Right hindlimb (tissue), 1 donor: ENCODE results near the gene DRD4.
"Not testable (repeated sequence)": the region's sequence is repeated elsewhere in the genome, so short reads cannot be mapped to it uniquely, and the experiment has no call there.

Source experiments
- DNase-seq: peaks from one replicate; pipeline ENCODE4 v3.0.0-alpha.2; 2018

Gene DRD4

DNA sequence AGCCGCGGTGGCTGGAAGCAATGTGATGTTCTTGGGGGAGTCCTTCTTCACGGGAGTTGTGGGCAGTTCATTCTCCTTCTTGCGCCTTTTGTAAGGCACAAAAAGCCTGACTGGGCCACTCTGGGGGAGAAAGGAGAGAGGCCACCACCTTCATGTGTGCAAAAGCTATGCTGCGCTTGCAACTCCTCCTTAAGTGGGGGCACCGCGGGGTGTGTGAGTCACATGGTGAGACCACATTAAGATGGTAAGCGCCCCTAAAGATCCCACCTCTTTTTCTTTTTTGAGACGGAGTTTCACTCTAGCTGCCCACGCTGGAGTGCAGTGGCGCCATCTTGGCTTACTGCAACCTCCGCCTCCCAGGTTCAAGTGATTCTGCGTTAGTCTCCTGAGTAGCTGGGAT is 43.9 kb downstream of the DRD4 start:
- DNase-seq = no peak

DNA sequence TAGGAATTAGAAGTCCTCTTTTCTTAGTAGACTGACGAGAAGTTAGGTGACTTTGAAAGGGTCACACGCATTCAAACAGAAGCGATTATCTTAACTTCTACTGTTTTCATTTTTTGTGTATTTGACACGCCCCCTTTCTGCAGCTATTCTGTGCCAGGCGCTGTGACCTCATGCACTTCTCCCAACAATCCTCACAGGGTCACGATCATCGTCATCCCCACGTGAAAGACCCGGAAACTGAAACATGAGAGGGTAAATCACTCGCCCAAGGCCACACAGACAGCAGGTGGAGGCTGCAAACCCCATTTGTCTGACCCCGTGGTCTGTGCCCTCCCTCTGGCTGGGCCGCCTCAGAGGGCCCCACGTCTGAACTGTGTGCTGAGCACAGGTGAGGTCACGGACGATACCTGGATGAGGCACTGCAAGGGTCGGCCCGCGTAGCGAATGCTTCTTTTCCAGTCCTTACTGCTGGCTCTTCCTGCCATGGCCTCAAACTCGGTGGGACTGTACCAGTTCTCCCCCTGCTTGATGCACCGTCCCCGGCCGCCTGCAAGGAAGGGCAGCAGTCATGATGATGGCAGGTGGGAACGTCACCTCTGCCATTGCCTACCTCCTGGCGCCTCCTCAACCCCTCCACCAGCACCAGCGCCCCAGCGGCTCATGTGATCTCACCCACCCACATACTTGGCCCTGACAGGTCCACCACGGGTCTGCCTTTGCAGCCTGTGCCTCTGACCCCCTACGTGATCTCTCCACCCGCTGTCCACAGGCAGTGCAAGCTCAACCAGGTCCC is 49.6 kb downstream of the DRD4 start:
- no peak for DNase-seq

DNA sequence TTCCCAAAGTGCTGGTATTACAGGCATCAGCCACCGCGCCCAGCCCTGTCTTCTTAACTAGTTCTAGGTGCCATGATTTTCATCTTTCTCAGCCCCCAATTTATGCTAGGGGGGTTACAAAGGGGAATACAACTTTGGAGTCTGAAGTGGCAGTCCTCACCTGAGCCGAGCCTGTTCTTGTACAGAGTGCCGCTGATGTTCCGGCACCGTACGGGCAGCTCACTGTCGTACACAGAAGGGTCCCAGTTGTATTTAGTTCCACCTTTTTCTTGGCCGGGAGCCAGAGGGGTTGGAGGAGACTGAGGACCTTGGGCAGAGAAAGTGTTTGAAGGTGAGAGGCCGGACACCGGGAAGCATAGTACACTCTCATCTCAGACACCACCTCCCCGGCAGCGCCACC is 50.7 kb downstream of the DRD4 start:
- DNase-seq = no peak

DNA sequence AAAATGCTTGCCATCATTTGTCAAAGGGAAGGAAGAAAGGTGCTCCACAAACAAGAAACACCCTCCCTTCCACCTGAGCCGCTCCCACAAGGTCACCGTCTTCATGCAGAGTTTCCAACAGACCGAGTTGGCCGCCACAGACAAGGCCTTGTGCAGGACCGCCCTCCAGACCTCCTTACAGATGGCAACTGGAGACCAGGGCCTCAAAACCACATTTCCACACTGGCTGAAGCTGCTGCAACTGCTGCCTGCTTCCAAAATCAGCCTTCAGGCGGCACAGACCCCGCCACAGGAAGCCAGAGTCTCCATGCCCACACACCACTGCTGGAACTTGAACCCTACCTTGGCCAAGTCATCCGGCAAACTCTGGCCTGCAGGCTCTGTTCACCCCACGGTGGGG is 51.6 kb downstream of the DRD4 start:
- no peak for DNase-seq

DNA sequence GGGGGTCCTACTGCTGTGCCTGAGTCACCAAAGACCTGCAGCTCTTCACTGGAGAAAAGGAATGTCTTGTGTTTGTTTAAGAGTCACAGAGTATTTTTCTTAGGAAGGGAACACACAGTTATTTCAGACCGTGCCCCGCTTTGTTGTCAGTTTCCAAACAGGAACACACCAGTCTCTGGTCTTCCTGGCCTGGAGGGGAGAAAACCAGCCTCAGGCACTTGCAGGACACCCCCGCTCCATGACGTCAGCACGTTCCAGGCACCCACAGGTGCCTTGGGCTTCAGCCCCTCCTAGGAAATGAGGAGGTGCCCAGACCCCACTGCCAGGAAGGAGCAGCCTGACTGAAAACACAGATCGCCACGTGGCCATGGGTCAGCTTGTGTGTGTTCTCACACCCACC is 52.6 kb downstream of the DRD4 start:
- DNase-seq = no peak

DNA sequence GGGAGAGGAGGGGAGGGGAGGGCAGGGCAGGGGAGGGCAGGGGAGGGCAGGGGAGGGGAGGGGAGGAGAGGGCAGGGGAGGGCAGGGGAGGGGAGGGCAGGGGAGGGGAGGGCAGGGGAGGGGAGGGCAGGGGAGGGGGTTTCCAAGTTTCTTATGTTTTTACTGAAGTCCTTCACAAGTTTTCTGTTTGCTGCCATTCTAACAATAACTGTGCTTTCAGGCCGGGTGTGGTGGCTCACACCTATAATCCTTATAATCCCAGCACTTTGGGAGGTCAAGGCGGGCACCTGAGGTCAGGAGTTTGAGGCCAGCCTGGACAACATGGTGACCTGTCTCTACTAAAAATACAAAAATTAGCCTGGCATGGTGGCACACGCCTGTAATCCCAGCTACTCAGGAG is 53.2 kb downstream of the DRD4 start:
- not testable (repeated sequence) for DNase-seq
